ENCODE data around the gene STRC. TPM values are rescaled to one million over a fixed set of nuclear protein-coding genes. Genes with fewer than 3 reads are reported as not detected.
"Not testable (repeated sequence)": the region's sequence is repeated elsewhere in the genome, so short reads cannot be mapped to it uniquely, and the experiment has no call there.

Gene STRC
- total RNA-seq, 2 experiments from 2014 or later: 0.20 to 0.33 TPM

GRCh38 chr15:43600200-43600599 is 18.4 kb downstream of the STRC start:
- DNase-seq; H3K36me3 Mint-ChIP-seq (ENCODE audit: low read depth); CTCF ChIA-PET; POLR2A ChIA-PET; H3K4me3 Mint-ChIP-seq; H3K27ac Mint-ChIP-seq; H3K9me3 Mint-ChIP-seq; H3K4me1 Mint-ChIP-seq: not testable (repeated sequence)
- peaks cover 22% of the 10 kb centered on the region for H3K27me3 Mint-ChIP-seq

DNA sequence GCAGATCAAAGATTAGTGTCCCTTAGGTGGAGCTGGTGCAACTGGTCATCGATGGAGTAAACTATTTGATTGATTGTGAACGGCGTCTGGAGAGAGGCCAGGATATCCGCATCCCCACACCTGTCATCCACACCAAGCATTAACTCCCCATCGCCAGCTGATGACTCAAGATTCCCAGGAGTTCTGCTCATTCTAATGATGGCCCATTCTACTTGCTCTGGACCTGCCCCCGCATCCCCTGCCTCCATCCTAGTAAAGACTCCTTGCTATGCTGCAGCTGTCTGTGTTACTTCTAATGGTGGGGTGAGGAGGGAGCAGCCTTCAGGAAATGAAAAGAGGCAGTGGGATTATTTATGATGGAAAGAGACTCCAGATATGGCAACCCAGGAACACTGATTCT is 19.5 kb downstream of the STRC start:
- POLR2A ChIA-PET: not testable (repeated sequence)

DNA sequence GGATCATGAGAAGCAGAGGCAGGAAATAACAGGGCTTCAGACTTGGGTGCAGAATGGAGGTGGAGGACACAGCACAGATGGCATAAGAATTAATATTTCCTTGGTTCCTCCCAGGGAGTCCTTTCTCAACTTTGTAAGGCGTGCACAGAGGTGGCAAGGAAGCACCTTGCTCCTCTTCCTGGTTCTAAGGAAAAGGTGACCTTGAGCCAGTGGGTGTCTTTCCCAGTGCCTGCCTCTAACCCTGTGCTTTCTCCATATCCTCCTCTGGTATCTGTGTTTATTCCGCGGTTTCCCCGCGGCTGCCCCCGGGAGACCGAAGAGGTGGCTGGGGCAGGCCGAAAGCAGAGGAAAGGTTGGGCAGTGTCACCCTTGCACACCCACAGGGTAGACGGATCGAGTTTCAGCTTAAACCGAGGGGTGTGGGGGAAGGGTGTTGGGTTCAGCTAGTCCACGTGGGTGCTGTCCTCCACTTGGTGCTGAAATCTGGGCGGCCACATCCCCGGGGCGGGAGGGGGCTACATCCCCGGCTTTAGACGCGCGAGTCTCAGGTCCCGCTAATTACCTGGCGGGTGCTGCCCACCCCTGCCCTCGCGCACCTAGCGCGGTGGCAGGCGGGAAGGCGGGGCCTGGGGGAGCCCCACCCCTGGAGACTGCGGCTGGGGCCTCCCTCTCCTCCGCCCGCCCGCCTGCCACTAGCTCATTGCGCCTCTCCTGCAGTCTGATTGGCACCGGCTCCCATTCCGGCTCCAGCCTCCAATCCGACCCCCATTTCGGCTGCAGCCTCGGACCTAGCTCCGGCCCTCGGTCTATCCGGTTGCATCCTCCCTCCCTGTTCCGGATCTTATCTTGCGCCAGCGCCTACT is 25.0 kb downstream of the STRC start, which contains the start of gene CKMT1B:
CKMT1B (plus strand) TSS at position 700 of the 863 bp plus-strand sequence. CDS start 192 bp downstream, outside the sequence.
- H3K9me3 Mint-ChIP-seq; H3K36me3 Mint-ChIP-seq (ENCODE audit: low read depth); DNase-seq; H3K4me3 Mint-ChIP-seq; H3K4me1 Mint-ChIP-seq; CTCF ChIA-PET; H3K27ac Mint-ChIP-seq; POLR2A ChIA-PET: not testable (repeated sequence)
- peaks cover 11% of the 10 kb centered on the region for H3K27me3 Mint-ChIP-seq

More for the DNA sequence above, 19.5 kb downstream of the STRC start:
- H3K4me1 Mint-ChIP-seq; H3K27ac Mint-ChIP-seq; H3K36me3 Mint-ChIP-seq (ENCODE audit: low read depth); CTCF ChIA-PET; H3K4me3 Mint-ChIP-seq; H3K9me3 Mint-ChIP-seq; DNase-seq: not testable (repeated sequence)
- peaks cover 19% of the 10 kb centered on the region for H3K27me3 Mint-ChIP-seq

- H3K4me3 Mint-ChIP-seq; POLR2A ChIA-PET; DNase-seq; H3K27me3 Mint-ChIP-seq; H3K36me3 Mint-ChIP-seq (ENCODE audit: low read depth); H3K4me1 Mint-ChIP-seq; H3K27ac Mint-ChIP-seq; H3K9me3 Mint-ChIP-seq; CTCF ChIA-PET: not testable (repeated sequence)
Observed at GRCh38 chr15:43592841-43593240, 25.8 kb downstream of the STRC start.

- H3K27ac Mint-ChIP-seq; DNase-seq; H3K4me3 Mint-ChIP-seq; H3K9me3 Mint-ChIP-seq; CTCF ChIA-PET; H3K36me3 Mint-ChIP-seq (ENCODE audit: low read depth); H3K4me1 Mint-ChIP-seq; POLR2A ChIA-PET; H3K27me3 Mint-ChIP-seq: not testable (repeated sequence)
Observed at GRCh38 chr15:43589778-43590466, 28.7 kb downstream of the STRC start, which contains the start of gene PPIP5K1. Gene PPIP5K1, minus strand, starts transcription at chr15:43590208. Its CDS starts 5,704 bp downstream, at chr15:43584504.

- H3K27me3 Mint-ChIP-seq; H3K4me3 Mint-ChIP-seq; H3K9me3 Mint-ChIP-seq; CTCF ChIA-PET; POLR2A ChIA-PET; H3K36me3 Mint-ChIP-seq (ENCODE audit: low read depth); H3K27ac Mint-ChIP-seq; H3K4me1 Mint-ChIP-seq; DNase-seq: not testable (repeated sequence)
Observed at GRCh38 chr15:43574607-43575006, 44.0 kb downstream of the STRC start.

- CTCF ChIA-PET, H3K27ac Mint-ChIP-seq, H3K27me3 Mint-ChIP-seq: not testable (repeated sequence)
Observed at GRCh38 chr15:43566615-43567014, 52.0 kb downstream of the STRC start.

DNA sequence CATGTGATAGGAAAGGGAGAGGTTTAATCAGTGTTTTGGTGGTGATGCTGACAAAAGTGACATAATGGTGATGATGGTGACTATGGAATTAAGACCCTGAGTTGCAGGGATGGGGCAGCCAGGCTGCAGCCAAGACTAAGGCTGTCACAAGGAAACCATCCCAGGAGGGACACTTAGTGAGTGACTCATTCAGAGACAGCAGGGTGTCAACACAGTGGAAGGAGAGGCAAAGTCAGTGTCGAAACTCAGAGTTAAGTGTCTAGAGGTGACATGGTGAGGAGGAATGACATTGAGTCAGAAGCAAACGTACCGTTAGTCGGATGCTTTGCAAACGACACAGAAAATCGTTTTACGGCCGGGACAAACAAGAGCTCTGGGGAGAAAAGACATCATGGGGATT is 54.8 kb downstream of the STRC start:
- H3K36me3 Mint-ChIP-seq (ENCODE audit: low read depth); H3K4me3 Mint-ChIP-seq; H3K9me3 Mint-ChIP-seq; H3K27me3 Mint-ChIP-seq; POLR2A ChIA-PET; H3K27ac Mint-ChIP-seq; CTCF ChIA-PET; DNase-seq; H3K4me1 Mint-ChIP-seq: not testable (repeated sequence)

More at GRCh38 chr15:43566615-43567014, 52.0 kb downstream of the STRC start:
- POLR2A ChIA-PET; DNase-seq; H3K4me1 Mint-ChIP-seq; H3K4me3 Mint-ChIP-seq; H3K36me3 Mint-ChIP-seq (ENCODE audit: low read depth); H3K9me3 Mint-ChIP-seq: not testable (repeated sequence)

DNA sequence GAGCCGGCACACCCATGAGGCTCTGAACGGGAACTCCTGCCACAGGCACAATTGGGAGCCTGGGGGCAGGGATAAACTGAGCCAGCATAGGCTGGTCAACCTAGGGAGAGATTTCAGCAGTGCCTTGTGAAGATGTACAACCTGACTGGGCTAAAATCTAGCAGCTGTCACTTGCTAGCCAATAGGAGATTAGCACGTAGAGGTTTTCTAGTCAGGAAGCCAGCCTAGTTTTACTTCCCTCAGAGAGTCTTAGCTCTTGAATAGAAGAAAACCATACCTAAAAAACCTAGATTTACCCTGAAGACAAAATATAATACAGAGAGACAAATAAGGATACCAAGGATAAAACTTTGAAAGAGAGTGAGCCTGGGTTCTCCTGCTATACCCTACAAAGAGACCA is 55.8 kb downstream of the STRC start:
- H3K36me3 Mint-ChIP-seq (ENCODE audit: low read depth); CTCF ChIA-PET; H3K27me3 Mint-ChIP-seq; H3K4me3 Mint-ChIP-seq; H3K27ac Mint-ChIP-seq; H3K9me3 Mint-ChIP-seq; POLR2A ChIA-PET; H3K4me1 Mint-ChIP-seq; DNase-seq: not testable (repeated sequence)

DNA sequence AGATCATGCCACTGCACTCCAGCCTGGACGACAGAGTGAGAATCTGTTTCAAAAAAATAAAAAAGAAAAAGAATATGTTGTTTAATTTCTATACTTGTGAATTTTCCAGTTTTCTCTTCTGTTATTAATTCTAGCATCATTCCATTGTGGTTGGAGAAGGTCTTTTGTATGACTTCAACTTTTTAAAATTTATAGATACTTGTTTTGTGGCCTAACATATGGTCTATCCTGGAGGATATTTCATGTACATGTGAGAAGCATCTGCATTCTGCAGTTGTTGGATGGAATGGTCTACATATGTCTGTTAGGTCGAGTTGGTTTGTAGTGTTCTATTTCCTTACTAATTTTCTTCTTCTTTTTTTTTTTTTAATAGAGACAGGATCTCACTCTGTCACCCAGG is 65.6 kb downstream of the STRC start:
- H3K4me1 Mint-ChIP-seq: no peaks in the 10 kb centered on the region
- ChIA-PET POLR2A (no interaction called here), CTCF (no interaction called here)
- no peak overlapping the region for H3K4me3 Mint-ChIP-seq
- H3K27ac Mint-ChIP-seq: no peak overlapping the region
- no peaks in the 10 kb centered on the region for H3K36me3 Mint-ChIP-seq (ENCODE audit: low read depth)
- no peak for DNase-seq
- no peaks in the 10 kb centered on the region for H3K27me3 Mint-ChIP-seq
- H3K9me3 Mint-ChIP-seq: no peaks in the 10 kb centered on the region

DNA sequence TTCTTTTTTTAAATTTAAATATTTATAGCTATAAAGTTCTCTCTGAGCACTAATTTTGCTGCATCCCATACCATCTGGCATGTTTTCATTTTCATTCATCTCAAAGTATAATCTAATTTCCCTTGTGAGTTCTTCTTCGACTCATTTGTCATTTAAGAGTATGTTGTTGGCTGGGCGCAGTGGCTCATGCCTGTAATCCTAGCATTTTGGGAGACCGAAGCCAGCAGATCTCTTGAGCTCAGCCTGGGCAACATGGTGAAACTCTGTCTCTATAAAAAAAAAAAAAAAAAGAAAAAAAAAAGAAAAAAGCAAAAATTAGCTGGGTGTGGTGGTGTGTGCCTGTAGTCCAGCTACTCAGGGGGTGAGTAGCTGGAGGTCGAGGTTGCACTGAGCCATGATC is 66.3 kb downstream of the STRC start:
- H3K27me3 Mint-ChIP-seq: no peaks in the 10 kb centered on the region
- no peak for DNase-seq
- no peaks in the 10 kb centered on the region for H3K4me1 Mint-ChIP-seq
- ChIA-PET POLR2A (interaction anchor here (0.6 kb wide), 1 partner anchor 568 kb away, joined by 4 read pairs; no protein-coding TSS in a partner anchor), CTCF (no interaction called here)
- H3K36me3 Mint-ChIP-seq (ENCODE audit: low read depth): no peaks in the 10 kb centered on the region
- no peak overlapping the region for H3K4me3 Mint-ChIP-seq
- H3K9me3 Mint-ChIP-seq: no peaks in the 10 kb centered on the region
- no peak overlapping the region for H3K27ac Mint-ChIP-seq

DNA sequence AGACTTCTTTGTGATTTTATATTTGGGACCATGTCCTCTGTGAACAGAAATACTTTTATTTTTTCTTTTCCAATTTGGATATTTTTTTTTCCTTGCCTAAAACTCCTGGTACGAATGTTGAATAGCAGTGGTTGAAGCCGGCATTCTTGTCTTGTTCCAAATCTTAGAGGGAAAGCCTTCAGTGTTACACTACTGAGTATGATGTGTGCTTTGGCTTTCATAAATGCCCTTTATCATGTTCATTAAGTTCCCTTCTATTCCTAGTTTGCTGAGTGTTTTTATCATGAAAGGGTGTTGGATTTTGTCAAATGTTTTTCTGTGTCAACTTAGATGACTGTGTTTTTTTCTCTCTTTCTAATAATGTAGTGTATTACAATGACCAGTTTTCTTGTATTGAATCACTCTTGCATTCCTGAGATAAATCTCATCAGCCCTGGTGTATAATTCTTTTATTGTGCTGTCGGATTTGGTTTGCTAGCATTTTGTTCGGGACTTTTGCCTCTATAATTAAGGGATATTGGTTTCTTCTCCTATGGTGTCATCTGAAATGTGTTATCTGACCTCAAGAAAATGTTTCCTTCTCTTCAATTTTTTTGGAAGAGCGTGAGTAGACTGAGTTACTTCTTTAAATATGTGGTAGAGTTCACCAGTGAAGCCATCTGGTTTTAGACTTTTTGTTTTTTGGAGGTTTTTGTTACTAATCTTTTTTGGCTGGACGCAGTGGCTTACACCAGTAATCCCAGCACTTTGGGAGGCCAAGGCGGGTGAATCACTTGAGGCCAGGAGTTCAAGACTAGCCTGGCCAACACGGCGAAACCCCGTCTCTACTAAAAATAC is 67.9 kb downstream of the STRC start:
- CTCF ChIA-PET: no interaction called here
- no peak for DNase-seq
- Mint-ChIP-seq H3K9me3 (no peaks in the 10 kb centered on the region), H3K27me3 (no peaks in the 10 kb centered on the region), H3K27ac (no peak overlapping the region), H3K4me1 (no peaks in the 10 kb centered on the region), H3K36me3 (ENCODE audit: low read depth) (no peaks in the 10 kb centered on the region), H3K4me3 (no peak overlapping the region)
- POLR2A ChIA-PET: no interaction called here

Data from activated CD4-positive, alpha-beta T cell treated with anti-CD3 and anti-CD28 coated beads, Interleukin-2, amount 10 ng/mL, durations not matched to agents 7 days and 5 days (primary cell).